Measurements from ENCODE around the gene ENDOG. TPM values are rescaled to one million over a fixed set of nuclear protein-coding genes. Genes with fewer than 3 reads are reported as not detected.
A peak's percentile ranks its signal among the peaks of the same experiment; 100 is the strongest.
"Not testable (repeated sequence)": the region's sequence is repeated elsewhere in the genome, so short reads cannot be mapped to it uniquely, and the experiment has no call there.

ENDOG gene
- total RNA-seq, 4 donors from 2014 or later: 9.9 to 53.6 (median 40.5) TPM

DNA sequence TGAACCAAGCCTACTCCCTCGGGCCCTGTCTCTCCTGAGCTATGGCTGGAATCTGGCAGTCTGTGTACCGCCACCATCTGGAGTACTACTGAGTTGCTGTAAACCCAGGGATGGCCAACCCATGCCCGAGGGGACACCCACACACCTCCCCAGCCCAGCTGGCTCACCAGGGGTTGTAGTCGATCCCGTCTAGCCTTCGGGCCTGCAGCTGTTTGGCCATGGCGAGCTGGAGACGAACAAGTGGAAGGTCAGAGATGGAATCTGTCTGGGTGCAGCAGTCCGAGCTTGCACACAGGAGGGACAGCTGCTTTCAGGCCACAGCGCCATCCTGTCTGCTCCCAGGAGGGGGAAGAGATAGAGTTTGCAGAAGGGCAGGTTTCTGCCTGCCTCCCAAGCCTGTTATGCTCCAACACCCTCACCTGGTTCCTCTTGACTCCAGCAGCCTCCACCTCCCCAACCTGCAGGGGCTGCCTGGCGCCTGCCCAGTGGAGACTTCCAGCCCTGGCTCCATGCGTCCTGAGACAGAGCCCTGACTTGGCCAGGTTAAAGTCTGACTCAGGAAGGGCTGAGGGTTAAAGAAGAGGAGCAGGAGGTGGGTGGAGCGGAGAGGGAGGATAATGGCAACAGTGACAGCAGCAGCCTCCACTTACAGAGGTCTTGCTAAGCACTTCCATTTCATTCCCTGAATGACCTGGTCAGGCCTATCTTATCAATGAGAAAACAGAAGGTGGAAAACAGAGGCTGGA lies 27.1 kb downstream of the ENDOG start:
- TF ChIP-seq, protein P1, sequence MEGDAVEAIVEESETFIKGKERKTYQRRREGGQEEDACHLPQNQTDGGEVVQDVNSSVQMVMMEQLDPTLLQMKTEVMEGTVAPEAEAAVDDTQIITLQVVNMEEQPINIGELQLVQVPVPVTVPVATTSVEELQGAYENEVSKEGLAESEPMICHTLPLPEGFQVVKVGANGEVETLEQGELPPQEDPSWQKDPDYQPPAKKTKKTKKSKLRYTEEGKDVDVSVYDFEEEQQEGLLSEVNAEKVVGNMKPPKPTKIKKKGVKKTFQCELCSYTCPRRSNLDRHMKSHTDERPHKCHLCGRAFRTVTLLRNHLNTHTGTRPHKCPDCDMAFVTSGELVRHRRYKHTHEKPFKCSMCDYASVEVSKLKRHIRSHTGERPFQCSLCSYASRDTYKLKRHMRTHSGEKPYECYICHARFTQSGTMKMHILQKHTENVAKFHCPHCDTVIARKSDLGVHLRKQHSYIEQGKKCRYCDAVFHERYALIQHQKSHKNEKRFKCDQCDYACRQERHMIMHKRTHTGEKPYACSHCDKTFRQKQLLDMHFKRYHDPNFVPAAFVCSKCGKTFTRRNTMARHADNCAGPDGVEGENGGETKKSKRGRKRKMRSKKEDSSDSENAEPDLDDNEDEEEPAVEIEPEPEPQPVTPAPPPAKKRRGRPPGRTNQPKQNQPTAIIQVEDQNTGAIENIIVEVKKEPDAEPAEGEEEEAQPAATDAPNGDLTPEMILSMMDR (IDR thresholded peaks at IDR 0.05): no peak
- TF ChIP-seq POLR2A (IDR thresholded peaks at IDR 0.05): no peak
- Histone ChIP-seq H3K27me3 (no peaks in the 10 kb centered on the region), H3K4me1 (no peaks in the 10 kb centered on the region), H3K9me3 (no peaks in the 10 kb centered on the region), H3K36me3 (no peaks in the 10 kb centered on the region), H3K27ac (no peak overlapping the region), H3K4me3 (no peak overlapping the region)
- no peak for DNase-seq

DNA sequence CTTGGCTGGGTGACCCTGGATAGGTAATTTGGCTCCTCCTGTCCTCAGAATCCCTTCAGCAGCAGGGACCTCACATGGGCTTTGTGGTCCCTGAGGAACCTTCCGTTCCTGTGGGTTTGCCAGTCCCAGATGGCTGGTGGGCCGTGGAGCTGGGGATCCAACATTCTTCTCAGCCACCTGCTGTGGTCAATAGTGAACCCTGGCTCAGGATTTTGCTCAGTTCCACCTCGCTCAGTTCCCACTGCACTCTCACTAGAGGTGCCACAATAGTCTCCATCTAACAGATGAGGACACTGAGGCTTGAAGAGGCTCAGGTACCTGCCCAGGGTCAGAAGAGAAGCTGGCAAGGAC lies 28.4 kb downstream of the ENDOG start:
- no peaks in the 10 kb centered on the region for H3K36me3 ChIP-seq
- H3K27ac ChIP-seq: no peak overlapping the region
- no peak overlapping the region for H3K4me3 ChIP-seq
- peaks cover 0 to 7% (median 3%) of the 10 kb centered on the region in 4 donors for H3K9me3 ChIP-seq
- H3K27me3 ChIP-seq: no peaks in the 10 kb centered on the region
- no peaks in the 10 kb centered on the region for H3K4me1 ChIP-seq
- DNase-seq: no peak
- TF ChIP-seq, protein P1 (IDR thresholded peaks at IDR 0.05): no peak
- no peak for TF ChIP-seq POLR2A (IDR thresholded peaks at IDR 0.05)

DNA sequence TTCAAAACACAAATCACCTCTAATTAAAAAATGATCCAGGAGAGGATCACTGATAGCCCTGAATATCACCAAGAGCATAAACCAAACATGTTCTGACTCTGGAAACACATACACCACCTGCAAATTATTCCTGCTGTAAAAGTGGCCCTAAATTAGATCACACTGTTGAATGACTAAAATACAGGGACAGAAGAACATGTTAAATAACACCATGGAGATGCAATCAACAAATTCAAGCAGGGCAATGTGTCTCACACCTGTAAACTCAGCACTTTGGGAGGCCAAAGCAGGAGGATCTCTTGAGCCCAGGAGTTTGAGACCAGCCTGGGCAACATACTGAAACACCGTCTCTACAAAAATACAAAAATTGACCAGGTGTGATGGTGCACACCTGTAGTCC lies 29.5 kb downstream of the ENDOG start:
- H3K4me1 ChIP-seq: no peaks in the 10 kb centered on the region
- no peak for DNase-seq

DNA sequence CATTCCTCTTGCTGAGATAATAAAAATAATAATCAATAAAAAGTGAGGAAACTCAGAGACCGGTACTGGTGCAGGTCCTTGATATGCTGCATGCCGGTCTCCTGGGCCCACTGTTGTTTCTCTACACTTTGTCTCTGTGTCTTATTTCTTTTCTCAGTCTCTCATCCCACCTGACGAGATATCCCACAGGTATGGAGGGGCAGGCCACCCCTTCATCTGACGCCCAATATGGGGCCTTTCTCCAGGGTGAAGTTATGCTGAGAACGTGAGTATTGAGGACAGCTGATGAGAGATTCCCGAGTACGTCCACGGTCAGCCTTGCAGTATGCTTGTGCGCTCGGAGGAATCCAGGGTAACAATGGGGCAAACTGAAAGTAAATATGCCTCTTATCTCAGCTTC lies 32.7 kb downstream of the ENDOG start:
- DNase-seq, H3K4me3 ChIP-seq, H3K9me3 ChIP-seq, H3K36me3 ChIP-seq, H3K4me1 ChIP-seq, H3K27me3 ChIP-seq, H3K27ac ChIP-seq: not testable (repeated sequence)

More for the DNA sequence above, 29.5 kb downstream of the ENDOG start:
- Histone ChIP-seq H3K27ac (no peak overlapping the region), H3K27me3 (no peaks in the 10 kb centered on the region), H3K9me3 (peaks cover 0 to 7% (median 3%) of the 10 kb centered on the region in 4 donors), H3K36me3 (no peaks in the 10 kb centered on the region), H3K4me3 (no peak overlapping the region)
- TF ChIP-seq POLR2A (IDR thresholded peaks at IDR 0.05): no peak
- TF ChIP-seq, protein P1 (IDR thresholded peaks at IDR 0.05): no peak

DNA sequence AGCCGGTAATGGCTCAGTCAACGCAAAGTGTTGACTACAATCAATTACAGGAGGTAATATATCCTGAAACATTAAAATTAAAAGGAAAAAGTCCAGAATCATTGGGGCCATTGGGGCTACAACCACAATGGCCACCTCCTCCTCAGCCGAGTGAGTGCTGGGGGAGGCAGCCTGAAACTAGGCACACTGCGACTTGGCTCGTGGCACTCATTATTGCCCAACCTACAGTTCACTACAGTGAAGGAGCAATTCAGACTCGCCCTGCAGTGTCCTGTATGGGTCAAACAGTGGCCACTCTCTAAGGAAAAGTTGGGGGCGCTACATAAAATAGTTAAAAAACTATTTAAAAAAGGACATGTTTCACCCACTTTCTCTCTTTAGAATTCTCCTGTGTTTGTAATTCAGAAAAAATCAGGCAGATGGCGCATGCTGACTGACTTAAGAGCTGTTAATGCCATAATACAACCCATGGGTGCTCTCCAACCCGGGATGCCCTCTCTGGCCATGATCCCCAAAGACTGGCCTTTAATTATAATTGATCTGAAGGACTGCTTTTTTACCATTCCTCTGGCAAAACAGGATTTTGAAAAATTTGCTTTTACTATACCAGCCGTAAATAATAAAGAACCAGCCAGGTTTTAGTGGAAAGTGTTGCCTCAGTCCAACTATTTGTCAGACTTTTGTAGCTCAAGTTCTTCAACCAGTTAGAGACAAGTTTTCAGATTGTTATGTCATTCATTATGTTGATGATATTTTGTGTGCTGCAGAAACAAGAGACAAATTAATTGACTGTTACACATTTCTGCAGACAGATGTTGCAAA lies 33.7 kb downstream of the ENDOG start:
- not testable (repeated sequence) for H3K27ac ChIP-seq

DNA sequence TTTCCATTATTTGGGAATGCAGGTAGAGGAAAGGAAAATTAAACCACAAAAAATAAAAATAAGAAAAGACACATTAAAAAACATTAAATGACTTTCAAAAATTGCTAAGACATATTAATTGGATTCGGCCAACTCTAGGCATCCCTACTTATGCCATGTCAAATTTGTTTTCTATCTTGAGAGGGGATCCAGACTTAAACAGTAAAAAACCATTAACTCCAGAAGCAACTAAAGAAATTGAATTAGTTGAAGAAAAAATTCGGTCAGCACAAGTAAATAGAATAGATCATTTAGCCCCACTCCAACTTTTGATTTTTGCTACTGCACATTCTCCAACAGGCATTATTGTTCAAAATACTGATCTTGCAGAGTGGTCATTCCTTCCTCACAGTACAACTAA lies 34.3 kb downstream of the ENDOG start:
- H3K9me3 ChIP-seq, H3K4me1 ChIP-seq, H3K27ac ChIP-seq, H3K4me3 ChIP-seq, H3K36me3 ChIP-seq, H3K27me3 ChIP-seq, DNase-seq: not testable (repeated sequence)

More for the DNA sequence above, 33.7 kb downstream of the ENDOG start:
- H3K9me3 ChIP-seq, H3K4me1 ChIP-seq, H3K27me3 ChIP-seq, H3K4me3 ChIP-seq, H3K36me3 ChIP-seq: not testable (repeated sequence)
- DNase-seq: peak in 1 of 3 donors; percentile 52
- TF ChIP-seq, protein P1 (IDR thresholded peaks at IDR 0.05): peak in 4 of 6 experiments; percentile 35 to 68 (median 62)

DNA sequence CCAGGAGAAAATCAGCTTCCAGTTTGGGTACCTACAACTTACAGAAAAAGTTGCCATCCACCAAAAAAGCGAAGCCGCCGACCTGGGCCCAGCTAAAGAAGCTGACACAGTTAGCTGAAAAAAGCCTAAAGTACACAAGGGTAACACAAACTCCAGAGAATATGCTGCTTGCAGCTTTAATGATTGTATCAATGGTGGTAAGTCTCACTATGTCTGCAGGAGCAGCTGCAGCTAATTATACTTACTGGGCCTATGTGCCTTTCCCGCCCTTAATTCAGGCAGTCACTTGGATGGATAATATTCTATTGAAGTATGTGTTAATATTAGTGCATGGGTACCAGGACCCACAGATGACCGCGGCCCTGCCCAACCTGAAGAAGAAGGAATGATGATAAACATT lies 36.2 kb downstream of the ENDOG start:
- H3K27me3 ChIP-seq, H3K36me3 ChIP-seq, DNase-seq, H3K4me1 ChIP-seq, H3K9me3 ChIP-seq, H3K4me3 ChIP-seq, H3K27ac ChIP-seq: not testable (repeated sequence)

DNA sequence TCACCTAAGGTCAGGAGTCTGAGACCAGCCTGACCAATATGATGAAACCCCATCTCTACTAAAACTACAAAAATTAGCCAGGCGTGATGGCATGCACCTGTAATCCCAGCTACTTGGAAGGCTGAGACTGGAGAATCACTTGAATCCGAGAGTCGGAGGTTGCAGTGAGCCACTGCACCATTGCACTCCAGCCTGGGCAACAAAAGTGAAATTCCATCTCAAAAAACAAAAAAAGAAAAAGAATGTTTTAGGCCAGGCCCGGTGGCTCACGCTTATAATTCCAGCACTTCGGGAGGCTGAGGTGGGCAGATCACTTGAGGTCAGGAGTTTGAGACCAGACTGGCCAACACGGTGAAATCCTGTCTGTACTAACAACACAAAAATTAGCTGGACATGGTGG lies 40.2 kb downstream of the ENDOG start:
- not testable (repeated sequence) for DNase-seq, H3K4me1 ChIP-seq

More for the DNA sequence above, 40.2 kb downstream of the ENDOG start:
- H3K27ac ChIP-seq, H3K9me3 ChIP-seq, H3K36me3 ChIP-seq, H3K27me3 ChIP-seq, H3K4me3 ChIP-seq: not testable (repeated sequence)

Measured in Peyer's patch (tissue), 4 donors.